Activated gamma-delta T cell (primary cell): Measurements from ENCODE around the gene SH2D5.

Source experiments
- DNase-seq: peaks from one replicate; lab custom pipeline; 2025; lab: John Stamatoyannopoulos, UW
- total RNA-seq, 2 donors: gene quantifications; one replicate each; lab custom pipeline; 2026; lab: John Stamatoyannopoulos, UW

SH2D5 gene
- total RNA-seq, result 0.74 to 0.92 reads per million in 2 donors

DNA sequence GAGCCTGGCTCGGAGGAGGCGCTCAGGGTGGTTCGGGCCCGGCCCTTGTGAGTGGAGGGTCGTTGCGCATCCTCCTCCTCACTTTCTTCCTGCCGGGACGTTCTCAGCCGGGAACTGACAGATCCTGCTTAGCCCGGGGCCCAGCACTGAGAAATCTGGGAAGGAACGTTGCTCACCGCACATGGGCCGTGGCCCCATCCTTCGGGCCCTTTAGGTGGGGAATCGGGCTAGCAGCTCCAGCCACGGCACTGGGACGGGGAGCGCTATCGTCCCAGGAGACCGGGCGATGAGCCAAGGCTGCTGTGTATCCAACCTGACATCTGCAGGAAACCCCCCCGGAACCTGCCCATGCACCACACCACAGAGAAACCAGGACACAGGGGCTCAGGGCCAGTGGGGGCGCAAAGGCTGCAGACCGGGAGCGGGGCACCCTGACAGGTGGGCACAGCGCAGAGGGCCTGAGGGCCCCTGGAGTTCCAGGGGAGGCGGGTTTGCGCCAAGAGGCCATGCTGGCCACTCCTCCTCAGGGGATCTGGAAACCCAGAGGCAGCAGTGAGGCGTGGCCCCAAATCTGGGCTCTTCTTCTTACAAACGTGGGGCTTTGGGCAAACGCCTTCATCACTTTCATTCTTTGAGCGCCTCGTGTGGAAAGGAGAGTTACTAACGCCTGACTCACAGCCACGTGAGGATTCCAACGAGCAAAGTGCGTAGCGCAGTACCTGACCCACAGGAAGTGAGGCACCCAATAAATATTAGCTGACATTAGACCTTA, at the start of gene SH2D5:
Gene SH2D5, minus strand, starts transcription at position 116 of the 772 bp plus-strand sequence. CDS start 4,659 bp downstream, outside the sequence.
- no peak for DNase-seq

DNA sequence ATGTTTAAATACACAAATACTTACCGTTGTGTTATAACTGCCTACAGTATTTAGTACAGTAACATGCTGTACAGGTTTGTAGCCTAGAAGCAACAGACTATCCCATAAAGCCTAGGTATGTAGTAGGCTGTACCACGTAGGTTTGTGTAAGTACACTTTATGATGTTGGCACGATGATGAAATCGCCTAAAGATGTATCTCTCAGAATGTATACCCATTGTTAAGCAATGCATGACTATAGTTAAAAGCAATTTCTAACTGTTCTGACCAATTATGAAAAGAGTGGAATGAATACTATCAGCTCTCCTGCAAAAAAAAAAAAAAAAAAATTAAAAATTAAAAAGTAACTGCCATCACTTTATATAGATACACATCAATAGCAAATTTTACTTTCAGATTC, 43.2 kb upstream of the SH2D5 start:
- no peak for DNase-seq

DNA sequence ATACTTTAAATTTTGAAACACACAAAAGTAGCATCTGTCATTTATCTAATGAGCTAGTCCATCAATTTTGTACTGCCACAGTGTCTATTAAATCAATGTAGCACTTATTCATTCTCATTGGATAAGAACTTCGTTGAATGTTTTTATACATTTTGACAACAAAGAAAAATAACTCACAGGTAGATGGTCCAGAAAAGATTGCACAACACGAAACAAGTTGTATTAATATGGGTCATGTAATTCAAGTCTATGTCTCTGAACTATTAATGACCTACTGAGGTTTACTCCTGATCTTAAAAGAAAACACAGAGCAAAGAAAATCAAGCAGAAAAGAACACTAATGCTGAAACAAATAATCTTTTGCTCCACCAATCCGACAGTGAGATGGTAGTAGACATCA, 39.3 kb upstream of the SH2D5 start:
- no peak for DNase-seq

DNA sequence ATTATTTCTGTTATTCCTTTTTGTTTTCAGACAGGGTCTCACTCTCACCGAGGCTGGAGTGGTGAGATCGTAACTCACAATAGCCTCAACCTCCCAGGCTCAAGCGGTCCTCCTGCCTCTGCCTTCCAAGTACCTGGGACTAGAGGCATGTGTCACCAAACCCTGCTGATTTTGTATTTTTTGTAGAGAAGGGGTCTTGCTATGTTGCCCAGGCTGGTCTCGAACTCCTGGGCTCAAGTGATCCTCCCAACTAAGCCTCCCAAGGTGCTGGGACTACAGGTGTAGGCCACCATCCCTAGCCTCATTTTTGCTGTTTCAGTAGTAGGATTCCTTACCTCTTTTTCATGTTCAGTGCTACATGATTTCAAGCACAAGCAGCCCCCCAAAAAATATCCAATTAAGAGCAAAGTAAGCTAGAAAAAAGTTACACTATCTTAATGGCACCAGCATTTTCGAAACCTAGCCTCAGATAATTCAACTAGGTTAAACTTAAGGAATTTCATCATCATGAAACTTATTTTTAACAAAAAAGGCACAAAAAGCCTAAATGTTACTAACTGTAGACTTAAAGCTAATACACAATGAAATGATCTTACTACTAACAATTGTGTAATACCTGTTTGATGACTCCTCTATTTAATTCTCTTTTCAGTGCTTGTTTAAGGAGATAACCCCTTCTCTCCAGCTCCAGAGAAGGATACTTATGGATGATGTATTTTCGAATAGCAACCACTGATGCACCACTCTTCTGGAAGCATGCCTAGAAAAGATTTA, 38.0 kb upstream of the SH2D5 start:
- DNase-seq, result no peak

DNA sequence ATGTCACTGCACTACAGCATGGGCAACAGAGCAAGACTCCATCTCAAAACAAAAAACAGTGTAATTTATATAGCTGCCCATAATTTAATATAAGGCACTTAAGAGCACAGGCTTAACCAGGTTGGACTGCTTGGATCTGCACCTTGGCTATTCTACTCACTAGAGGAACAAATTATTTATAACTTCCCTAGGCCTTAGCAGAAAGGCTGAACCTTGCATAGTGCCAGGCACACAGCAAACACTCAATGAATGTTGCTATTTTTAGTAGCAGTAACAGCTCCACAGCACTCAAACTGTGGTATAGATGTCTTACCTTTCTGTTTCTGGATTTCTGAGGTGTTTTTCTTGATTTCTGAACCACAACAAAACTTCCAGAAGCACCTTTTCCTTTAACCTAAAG, 34.8 kb upstream of the SH2D5 start:
- DNase-seq, result no peak

DNA sequence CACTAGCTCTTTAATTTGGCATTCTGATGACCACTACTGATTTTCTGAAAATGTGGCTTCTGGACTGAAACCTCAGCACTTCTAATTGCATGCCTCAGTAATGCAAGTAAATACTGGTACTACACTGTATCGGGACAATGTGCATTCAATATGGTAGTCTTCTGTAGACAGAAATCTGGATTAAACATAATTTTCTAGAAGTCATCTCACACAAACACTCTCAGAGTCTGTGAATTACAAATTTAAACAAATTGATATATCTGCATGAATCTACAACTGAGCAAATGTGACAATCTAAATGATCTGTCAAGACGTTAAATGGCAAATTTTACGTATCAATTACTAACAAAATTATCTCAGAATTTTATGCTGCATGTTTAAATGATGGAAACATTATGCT, 30.9 kb upstream of the SH2D5 start:
- DNase-seq, result no peak

- no peak for DNase-seq
These were observed 27.8 kb upstream of the SH2D5 start for GRCh38 chr1:20760322-20760721.

DNA sequence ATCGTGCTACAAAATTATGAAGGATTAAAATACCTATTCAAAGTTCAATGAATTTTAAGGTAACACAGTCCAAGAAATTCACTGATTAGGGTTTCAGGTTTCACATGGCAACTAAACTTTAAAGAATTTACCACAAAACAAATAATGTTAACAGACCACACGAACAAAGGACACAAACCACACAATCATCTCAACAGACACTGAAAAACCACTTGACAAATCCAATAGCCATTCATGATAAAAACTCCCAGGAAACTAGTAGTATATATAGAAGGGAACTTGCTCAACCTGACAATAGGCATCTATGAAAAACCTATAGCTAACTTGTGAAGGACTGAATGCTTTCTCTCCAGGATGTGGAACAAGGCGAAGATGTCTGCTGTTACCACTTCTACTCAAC, 21.1 kb upstream of the SH2D5 start:
- DNase-seq, result no peak

GRCh38 chr1:20751462-20751990, 19.0 kb upstream of the SH2D5 start:
- DNase-seq, result no peak

DNA sequence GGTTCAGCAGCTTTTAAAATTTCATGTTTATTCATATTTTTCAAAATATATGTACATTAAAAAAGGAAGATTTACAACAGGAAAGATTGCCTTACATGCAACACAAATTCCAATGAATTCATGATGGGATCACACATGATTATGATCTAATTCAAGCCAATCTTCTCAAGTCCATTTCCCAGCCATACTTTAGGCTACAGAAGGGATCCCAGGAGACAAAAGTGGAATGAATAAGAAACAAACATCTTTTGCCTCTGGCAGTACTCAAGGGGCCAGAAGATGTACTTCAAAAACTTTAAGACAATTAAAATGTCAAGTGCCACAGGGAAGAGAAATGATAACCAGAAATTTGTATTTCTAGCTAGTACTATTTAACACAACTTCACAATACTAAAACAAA, 10.2 kb upstream of the SH2D5 start:
- DNase-seq, result no peak

DNA sequence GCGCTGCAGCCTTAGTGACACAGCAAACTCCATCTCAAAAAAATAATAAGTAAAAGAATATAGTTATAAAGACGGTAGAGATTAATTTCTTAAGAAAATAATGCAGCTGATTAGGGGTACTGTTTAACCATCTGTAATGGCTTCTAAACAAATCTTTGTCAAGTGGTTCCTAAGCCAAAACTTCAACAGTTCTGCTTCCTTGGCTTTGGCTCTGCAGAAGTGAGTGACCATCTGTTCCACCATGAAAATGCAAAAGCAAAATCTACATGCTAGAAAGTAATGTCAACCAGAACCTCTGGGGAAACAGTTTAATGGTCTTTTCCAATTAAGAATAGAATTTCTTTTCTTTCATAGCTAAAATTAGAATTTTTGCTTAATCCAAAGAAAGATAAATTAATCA, 8.3 kb upstream of the SH2D5 start:
- no peak for DNase-seq

- DNase-seq, result no peak
These were observed 6.7 kb upstream of the SH2D5 start for GRCh38 chr1:20739225-20739624.

DNA sequence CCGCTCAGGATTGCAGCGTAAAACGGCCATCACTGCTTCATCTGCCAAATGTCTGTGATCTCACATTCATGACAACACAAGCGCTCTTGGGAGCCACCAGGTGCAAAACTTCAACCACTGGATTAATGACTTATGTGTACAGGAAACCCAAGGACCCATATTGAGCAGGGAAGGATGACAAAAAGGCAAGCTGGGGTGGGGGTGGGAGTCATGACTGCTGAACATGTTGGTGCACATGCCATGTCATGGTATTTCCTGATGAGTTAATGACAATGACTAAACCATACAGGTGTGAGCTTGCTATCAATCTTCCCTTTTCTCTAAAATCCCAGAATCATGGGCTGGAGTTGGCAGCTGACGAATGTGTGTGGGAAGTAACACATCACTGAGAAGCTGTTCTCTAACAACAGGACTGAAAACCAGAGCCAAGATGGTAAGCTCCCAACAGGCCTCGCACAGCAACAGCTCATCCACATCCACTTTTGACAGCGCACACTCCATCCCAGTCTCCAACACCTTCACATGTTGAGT, 3.1 kb upstream of the SH2D5 start:
- DNase-seq, result no peak

- no peak for DNase-seq
These were observed 965 bp upstream of the SH2D5 start for GRCh38 chr1:20733360-20733975.

DNA sequence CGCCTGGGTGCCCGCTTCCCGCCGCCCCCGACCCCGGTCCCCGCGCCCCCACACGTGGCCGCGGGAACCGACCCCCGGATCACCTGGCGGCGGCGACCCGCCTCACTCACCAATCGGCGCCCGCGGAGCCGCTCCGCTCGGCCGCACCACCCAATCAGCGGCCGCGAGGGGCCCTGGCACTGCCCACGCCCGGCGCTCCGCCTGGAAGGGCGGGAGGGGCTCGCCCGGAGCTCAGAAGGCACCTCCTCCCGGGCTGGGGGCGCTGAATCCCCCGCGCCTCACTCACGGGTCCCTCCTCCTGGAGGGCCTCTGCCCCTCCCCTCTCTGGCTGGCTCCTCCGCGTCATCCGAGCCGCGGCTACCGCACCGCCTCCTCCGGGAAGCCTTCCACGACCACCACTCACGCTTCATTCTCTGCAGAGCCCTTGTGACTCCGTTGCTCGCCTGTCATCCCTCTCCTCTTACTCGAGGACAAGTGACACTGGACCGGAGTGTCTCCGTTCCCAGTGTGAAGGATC, 374 bp downstream of the SH2D5 start:
- peak; percentile 56 for DNase-seq

DNA sequence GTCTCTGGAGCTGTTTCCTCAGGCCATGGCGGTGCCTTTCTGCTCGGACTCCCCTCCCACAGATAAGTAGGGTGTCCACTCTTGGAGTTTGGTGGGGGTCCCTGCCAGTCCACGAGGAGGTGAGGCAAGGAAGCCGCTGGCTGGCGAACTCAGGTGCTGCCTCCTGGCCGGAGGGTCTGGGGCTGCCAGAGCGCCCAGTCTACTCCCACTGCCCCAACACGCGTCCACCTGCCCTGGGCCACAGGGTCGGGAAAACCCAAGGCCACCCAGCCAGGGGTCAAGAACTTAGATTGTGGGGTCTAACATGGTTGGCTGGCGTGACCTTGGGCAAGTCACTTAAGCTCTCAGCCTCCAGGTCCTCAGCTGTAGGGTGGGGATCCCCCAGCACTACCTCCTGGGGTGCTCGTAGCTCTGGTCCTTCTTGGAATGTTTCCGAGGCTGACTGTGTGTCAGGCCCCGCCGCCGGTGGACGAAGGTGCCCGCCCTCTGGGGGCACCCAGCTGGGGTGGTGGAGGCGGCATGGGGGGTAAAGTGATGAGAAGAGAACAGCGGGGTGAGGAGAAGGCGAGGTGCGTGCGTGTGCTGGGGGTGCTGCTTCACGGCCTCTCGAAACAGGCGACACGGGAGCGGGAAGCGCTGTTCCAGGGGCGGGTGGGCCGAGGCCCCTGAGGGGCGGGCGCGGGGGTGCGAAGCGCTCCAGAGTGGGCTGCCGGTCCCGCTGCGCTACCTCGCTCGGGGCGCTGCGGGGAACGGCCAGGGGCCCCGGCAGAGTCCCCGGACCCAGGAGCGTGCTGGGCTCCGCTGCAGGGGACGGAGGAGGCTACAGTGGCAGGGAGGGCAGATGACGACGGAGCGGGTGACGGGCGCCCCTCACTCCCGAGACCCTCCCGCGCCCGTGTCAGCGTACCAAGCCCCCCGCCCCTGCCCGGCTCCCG, 1.2 kb downstream of the SH2D5 start:
- DNase-seq, result no peak

DNA sequence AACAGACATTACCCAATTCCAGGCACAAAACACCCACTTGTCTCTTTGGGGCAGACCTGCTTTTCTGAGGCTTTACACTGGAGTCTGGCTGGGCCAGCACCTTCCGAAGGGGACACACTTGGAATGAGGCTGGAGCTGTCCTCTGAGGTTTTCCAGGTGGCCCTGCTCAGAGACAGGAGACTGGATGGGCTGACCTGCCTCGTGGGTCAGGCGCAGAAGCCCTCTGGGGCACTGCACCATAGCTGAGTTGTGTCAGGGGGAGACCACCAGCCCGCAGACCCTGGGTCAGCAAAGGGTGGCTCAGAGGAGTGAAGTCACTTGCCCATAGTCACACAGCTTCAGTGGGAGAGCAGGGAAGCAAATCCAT, 1.8 kb downstream of the SH2D5 start:
- no peak for DNase-seq

DNA sequence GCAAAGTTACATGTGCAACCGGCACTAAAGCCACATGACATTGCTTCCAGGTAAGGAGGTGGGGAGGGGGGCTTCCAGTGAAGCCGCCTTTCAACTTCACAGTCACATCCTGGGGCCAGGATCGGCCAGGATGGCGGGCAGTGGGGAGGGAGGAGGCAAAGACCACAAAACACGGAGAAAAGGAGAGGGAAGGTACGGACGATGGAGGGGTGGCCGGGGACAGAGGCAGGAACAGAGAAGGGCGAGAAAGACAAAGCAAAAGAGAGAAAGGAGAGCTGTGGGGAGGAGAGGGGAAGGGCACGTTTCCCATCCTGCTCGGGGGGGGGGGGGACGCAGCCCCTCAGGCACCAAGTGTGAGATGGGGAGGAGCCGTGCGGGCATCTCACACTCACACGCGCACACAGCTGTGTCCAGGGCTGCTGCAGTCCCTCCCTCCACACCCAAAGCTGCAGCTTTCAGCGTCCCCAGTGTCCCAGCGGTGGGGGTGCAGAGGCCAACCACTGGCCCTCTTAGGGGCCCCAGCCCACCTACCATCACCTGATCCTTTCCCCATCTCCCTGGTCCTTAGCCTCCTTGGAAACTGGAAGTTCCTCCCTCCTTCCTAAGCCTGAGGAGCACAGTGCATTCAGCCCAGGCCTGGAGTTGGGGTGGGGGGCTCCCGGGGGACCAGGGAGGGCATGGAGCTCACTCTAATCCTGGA, 2.4 kb downstream of the SH2D5 start:
- DNase-seq, result no peak

- no peak for DNase-seq
These were observed 3.2 kb downstream of the SH2D5 start for GRCh38 chr1:20729155-20729931.
